Uterus (tissue), 4 donors: Measurements from ENCODE around the gene DBI. TPM values are rescaled to one million over a fixed set of nuclear protein-coding genes. Genes with fewer than 3 reads are reported as not detected.

Experiments used
- DNase-seq, 2 donors: peaks; one replicate each; pipeline ENCODE4 v3.0.0-alpha.2; 2019 to 2020
- H3K27ac ChIP-seq, 2 donors: fragments of 200-600 bp; sonication (generic); 1 replicate in 1 of 2; 2 replicates in 1 of 2; pipeline ENCODE4 v1.5.1; 2016 to 2018
- H3K27me3 ChIP-seq, 2 donors: fragments of 200-600 bp; sonication (generic); one replicate each; pipeline ENCODE4 v1.5.1; 2018 to 2019; ENCODE audit warnings: control low read depth in 1 of 2
- H3K36me3 ChIP-seq, 2 donors: fragments of 200-600 bp; sonication (generic); one replicate each; pipeline ENCODE4 v1.5.1; 2019; ENCODE audit warnings: control low read depth in 1 of 2
- H3K4me1 ChIP-seq, 2 donors: fragments of 200-600 bp; sonication (generic); one replicate each; pipeline ENCODE4 v1.5.1; 2018 to 2019; ENCODE audit warnings: control low read depth in 1 of 2
- H3K4me3 ChIP-seq, 2 donors: fragments of 200-600 bp; sonication (generic); 1 replicate in 1 of 2; 2 replicates in 1 of 2; pipeline ENCODE4 v1.5.1; 2018 to 2019; ENCODE audit warnings: mild to moderate bottlenecking in 1 of 2
- H3K9me3 ChIP-seq, 2 donors: fragments of 200-600 bp; sonication (generic); one replicate each; pipeline ENCODE4 v1.5.1; 2019; ENCODE audit warnings: control low read depth in 1 of 2
- POLR2A ChIP-seq, 2 donors: fragments of 450-650 bp; IDR thresholded peaks; one replicate each; pipeline ENCODE4 v1.6.1; 2016; ENCODE audit warnings: antibody characterized with exemption in 2 of 2, mild to moderate bottlenecking in 1 of 2, moderate library complexity in 1 of 2
- intact Hi-C: fragments of 100-400 bp; cut with DNase I; formaldehyde crosslinking; loops from one replicate; pipeline ENCODE4 v1.15.1; 2023; ENCODE audit warnings: low total_unique reads
- total RNA-seq, 4 donors: library from RNA; depleted of rRNA in 3 of 4; stranded (reverse); fragments of >200 nt in 3 of 4; gene quantifications; one replicate each; pipeline versions ENCODE4 v1.1.0 to v1.2.4, GENCODE V29; 2014 to 2023
- TF ChIP-seq, protein P1 (sequence below), 4 experiments: fragments of 200-600 bp in 2 of 4; fragments of 450-650 bp in 2 of 4; sonication (generic) in 2 of 4; IDR thresholded peaks; one replicate each; pipeline ENCODE4 v1.5.1; 2016 to 2019; ENCODE audit warnings: antibody characterized with exemption in 4 of 4, mild to moderate bottlenecking in 2 of 4, moderate library complexity in 1 of 4
- donor health status: DM: yes; HTN: yes; CAD: no.

Gene DBI
- total RNA-seq, 4 donors from 2014 or later = 2.6 to 46.8 (median 33.7) TPM

DNA sequence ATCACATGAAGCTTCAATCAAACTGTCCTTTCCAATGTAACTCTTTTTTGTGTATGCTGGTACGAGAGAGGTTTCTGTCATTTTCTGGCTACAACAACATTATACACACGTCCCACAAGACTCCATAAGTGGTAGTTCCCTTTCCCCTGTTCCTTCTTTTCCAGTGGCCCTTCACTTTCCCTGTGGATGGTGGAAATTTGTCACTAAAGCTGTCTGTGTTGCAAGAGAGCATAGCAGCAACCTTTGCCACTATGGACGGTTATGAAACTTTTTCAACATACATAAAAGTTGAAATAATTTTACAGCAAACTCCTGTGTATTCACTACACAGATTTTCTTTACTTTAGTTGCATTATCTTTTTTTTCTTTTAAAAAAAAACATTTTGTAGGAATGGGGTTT lies 18.7 kb downstream of the DBI start:
- TF ChIP-seq, protein P1, sequence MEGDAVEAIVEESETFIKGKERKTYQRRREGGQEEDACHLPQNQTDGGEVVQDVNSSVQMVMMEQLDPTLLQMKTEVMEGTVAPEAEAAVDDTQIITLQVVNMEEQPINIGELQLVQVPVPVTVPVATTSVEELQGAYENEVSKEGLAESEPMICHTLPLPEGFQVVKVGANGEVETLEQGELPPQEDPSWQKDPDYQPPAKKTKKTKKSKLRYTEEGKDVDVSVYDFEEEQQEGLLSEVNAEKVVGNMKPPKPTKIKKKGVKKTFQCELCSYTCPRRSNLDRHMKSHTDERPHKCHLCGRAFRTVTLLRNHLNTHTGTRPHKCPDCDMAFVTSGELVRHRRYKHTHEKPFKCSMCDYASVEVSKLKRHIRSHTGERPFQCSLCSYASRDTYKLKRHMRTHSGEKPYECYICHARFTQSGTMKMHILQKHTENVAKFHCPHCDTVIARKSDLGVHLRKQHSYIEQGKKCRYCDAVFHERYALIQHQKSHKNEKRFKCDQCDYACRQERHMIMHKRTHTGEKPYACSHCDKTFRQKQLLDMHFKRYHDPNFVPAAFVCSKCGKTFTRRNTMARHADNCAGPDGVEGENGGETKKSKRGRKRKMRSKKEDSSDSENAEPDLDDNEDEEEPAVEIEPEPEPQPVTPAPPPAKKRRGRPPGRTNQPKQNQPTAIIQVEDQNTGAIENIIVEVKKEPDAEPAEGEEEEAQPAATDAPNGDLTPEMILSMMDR (IDR thresholded peaks at IDR 0.05) = no peak
- no peak for TF ChIP-seq POLR2A (IDR thresholded peaks at IDR 0.05)
- Histone ChIP-seq H3K9me3 (no peaks in the 10 kb centered on the region), H3K36me3 (no peaks in the 10 kb centered on the region), H3K27ac (no peak overlapping the region), H3K4me3 (no peak overlapping the region), H3K27me3 (no peaks in the 10 kb centered on the region), H3K4me1 (no peaks in the 10 kb centered on the region)
- DNase-seq = no peak
- intact Hi-C loops = no loop called here

DNA sequence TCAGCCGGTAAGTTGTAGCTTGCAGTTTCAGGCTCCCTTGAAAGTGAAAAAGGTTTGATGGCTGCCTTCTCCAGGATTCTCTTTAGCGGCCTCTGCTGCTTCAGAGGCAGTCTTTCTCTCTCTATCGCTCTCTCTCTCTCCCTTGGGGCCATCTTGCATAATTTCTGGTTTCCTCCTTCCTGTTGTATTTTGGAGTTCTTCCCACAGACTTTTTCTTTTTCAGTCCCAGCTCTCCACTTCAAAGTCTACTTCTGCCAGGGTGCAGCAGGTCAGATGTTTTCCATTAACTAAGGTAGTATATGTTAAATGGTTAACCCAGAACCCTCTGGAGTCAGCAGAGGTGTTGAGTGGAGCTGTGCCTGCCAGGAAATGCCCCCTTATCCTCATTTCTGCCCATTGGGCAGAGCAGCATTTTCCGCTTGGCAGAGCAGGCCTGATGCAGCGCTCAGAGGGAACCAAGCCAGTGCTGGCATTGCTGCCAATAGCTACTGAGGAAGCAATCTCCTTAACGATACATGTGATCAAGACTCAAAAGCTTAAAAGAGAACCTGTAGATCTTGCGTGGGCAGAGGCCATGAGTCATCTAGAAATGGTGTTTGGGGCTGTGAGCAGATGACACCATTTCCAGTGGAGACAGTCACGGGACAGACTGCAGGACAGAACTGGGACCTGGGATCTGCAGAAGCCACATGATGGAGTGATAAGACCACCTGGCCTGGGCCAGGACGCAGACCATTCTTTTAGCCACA lies 20.8 kb downstream of the DBI start:
- TF ChIP-seq, protein P1 (IDR thresholded peaks at IDR 0.05) = peak in 2 of 4 experiments; percentile 13
- no peak for TF ChIP-seq POLR2A (IDR thresholded peaks at IDR 0.05)
- Histone ChIP-seq H3K36me3 (no peaks in the 10 kb centered on the region), H3K27ac (no peak overlapping the region), H3K4me1 (no peaks in the 10 kb centered on the region), H3K27me3 (no peaks in the 10 kb centered on the region), H3K9me3 (no peaks in the 10 kb centered on the region), H3K4me3 (no peak overlapping the region)
- peak; percentile 41 to 49 for DNase-seq
- intact Hi-C loops = no loop called here

DNA sequence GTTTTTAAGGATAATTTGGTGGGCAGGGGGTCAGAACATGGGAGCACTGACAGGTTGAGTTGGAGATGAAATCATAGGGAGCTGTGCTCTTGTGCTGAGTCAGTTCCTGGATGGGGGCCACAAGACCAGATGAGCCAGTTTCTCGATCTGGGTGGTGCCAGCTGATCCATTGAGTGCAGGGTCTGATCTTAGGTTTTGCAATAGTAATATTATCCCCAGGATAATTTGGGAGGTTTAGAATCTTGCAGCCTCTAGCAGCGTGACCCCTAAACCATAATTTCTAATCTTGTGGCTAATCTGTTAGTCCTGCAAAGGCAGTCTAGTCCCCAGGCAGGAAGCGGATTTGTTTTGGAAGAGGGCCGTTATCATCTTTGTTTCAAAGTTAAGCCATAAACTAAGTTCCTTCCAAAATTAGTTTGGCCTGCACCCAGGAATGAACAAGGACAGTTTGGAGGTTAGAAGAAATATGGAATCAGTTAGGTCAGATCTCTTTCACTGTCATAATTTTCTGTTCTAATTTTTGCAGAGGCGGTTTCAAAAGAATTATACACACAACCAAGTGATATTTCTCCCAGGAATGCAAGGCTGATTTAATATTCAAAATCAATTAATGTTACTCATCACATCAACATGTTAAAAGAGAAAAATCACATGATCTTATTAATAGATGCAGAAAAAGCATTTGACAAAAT lies 23.0 kb downstream of the DBI start:
- TF ChIP-seq, protein P1 (IDR thresholded peaks at IDR 0.05) = no peak
- TF ChIP-seq POLR2A (IDR thresholded peaks at IDR 0.05) = no peak
- Histone ChIP-seq H3K36me3 (no peaks in the 10 kb centered on the region), H3K4me3 (no peak overlapping the region), H3K9me3 (no peaks in the 10 kb centered on the region), H3K27me3 (no peaks in the 10 kb centered on the region), H3K4me1 (no peaks in the 10 kb centered on the region), H3K27ac (no peak overlapping the region)
- intact Hi-C loops = no loop called here
- peak in 1 of 2 donors; percentile 42 for DNase-seq

DNA sequence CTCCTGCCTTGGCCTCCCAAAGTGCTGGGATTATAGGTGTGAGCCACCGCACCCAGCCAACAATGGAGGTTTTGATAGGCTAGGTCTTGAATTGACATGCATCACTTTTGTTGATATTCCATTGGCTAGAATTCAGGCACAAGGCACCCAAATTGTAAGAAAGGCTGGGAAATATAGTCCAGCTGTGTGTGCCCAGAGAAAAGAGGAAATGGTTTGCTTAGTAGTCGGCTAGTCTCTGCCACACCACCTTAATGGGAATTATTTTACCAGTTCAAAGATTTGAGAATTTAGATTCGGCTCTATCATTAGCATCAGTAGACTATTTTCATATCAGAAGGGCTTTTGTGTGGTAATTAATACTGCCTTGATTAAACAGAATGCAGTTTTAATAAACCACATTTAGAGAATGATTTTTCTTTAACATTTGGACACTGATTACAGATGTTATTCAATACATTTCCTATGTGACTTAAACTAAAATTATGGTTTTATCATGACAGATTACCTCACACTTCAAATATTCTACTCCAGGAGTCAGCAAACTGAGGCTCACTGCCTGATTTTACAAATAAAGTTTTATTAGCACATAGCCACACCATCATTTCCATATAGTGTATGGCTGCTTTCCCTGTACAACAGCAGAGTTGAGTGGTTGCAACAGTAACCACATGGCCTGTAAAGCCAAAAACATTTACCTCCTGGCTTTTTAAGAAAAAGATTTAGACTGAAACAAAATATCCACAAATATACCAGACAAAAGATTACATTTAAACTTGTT lies 27.4 kb downstream of the DBI start:
- Histone ChIP-seq H3K36me3 (no peaks in the 10 kb centered on the region), H3K9me3 (no peaks in the 10 kb centered on the region), H3K4me3 (no peak overlapping the region), H3K27me3 (no peaks in the 10 kb centered on the region), H3K4me1 (no peaks in the 10 kb centered on the region), H3K27ac (no peak overlapping the region)
- no peak for TF ChIP-seq POLR2A (IDR thresholded peaks at IDR 0.05)
- TF ChIP-seq, protein P1 (IDR thresholded peaks at IDR 0.05) = no peak
- DNase-seq = no peak
- intact Hi-C loops = no loop called here
